HepG2 (cell line): ENCODE measurements around the gene XXYLT1. TPM values are rescaled to one million over a fixed set of nuclear protein-coding genes. Genes with fewer than 3 reads are reported as not detected.

Source experiments
- HNRNPK ChIP-seq: fragments of 200-400 bp; formaldehyde crosslinking; IDR thresholded peaks from 2 replicates; pipeline ENCODE4 v1.6.1; 2018; ENCODE audit warnings: low read length, low read depth, moderate library complexity, mild to moderate bottlenecking; ENCODE audit not compliant: poor library complexity, severe bottlenecking
- KLF9 ChIP-seq: IDR thresholded peaks from 2 replicates; pipeline ENCODE4 v1.6.1; 2016; ENCODE audit warnings: low read depth
- MIXL1 ChIP-seq: IDR thresholded peaks from 2 replicates; pipeline ENCODE4 v1.6.1; 2016
- PHF20 ChIP-seq: sonication (generic); formaldehyde crosslinking; IDR thresholded peaks from 2 replicates; pipeline ENCODE4 v1.5.0; 2020; ENCODE audit warnings: mild to moderate bottlenecking, missing genetic modification reagents
- RNF2 ChIP-seq: fragments of 450-650 bp; conservative IDR thresholded peaks from 2 replicates; pipeline ENCODE4 v1.6.1; 2016; ENCODE audit warnings: low read depth
- SNAPC4 ChIP-seq: sonication (generic); formaldehyde crosslinking; IDR thresholded peaks from 2 replicates; pipeline ENCODE4 v1.4.0; 2020; ENCODE audit warnings: mild to moderate bottlenecking, missing genetic modification reagents
- SP5 ChIP-seq: IDR thresholded peaks from 2 replicates; pipeline ENCODE4 v1.6.1; 2016; ENCODE audit warnings: low read depth, borderline replicate concordance
- STAG1 ChIP-seq: sonication (generic); formaldehyde crosslinking; IDR thresholded peaks from 2 replicates; pipeline ENCODE4 v1.4.0; 2020; ENCODE audit warnings: missing genetic modification reagents
- ZNF256 ChIP-seq: sonication (generic); formaldehyde crosslinking; conservative IDR thresholded peaks from 2 replicates; pipeline ENCODE4 v1.4.0; 2020; ENCODE audit warnings: missing genetic modification reagents
- ZNF451 ChIP-seq: sonication (generic); formaldehyde crosslinking; IDR thresholded peaks from 2 replicates; pipeline ENCODE4 v1.5.0; 2020; ENCODE audit warnings: mild to moderate bottlenecking, missing genetic modification reagents
- ZNF597 ChIP-seq: sonication (generic); formaldehyde crosslinking; IDR thresholded peaks from 2 replicates; pipeline ENCODE4 v1.5.0; 2020; ENCODE audit warnings: missing genetic modification reagents
- ZNF770 ChIP-seq: sonication (generic); formaldehyde crosslinking; IDR thresholded peaks from 2 replicates; pipeline ENCODE4 v1.5.0; 2020; ENCODE audit warnings: mild to moderate bottlenecking, missing genetic modification reagents
- ZNF772 ChIP-seq: sonication (generic); formaldehyde crosslinking; IDR thresholded peaks from 2 replicates; pipeline ENCODE4 v1.5.0; 2020; ENCODE audit warnings: mild to moderate bottlenecking, missing genetic modification reagents
- ZNF776 ChIP-seq: sonication (generic); formaldehyde crosslinking; IDR thresholded peaks from 2 replicates; pipeline ENCODE4 v1.4.0; 2020; ENCODE audit warnings: mild to moderate bottlenecking, missing genetic modification reagents
- ZNF841 ChIP-seq: sonication (generic); formaldehyde crosslinking; IDR thresholded peaks from 2 replicates; pipeline ENCODE4 v1.8.1; 2023; ENCODE audit warnings: missing genetic modification reagents, borderline replicate concordance
- ZNF883 ChIP-seq: sonication (generic); formaldehyde crosslinking; IDR thresholded peaks from 2 replicates; pipeline ENCODE4 v1.5.1; 2020; ENCODE audit warnings: mild to moderate bottlenecking, missing genetic modification reagents; ENCODE audit errors: not compliant biosample characterization
- polyA plus RNA-seq, 8 experiments: library from polyadenylated mRNA; depleted of rRNA in 3 of 8; stranded (reverse) in 7 of 8; unstranded in 1 of 8; fragments of >200 nt; fragmentation: Illumina TruSeq in 4 of 8; extraction: Trizol in 4 of 8; gene quantifications; 2 replicates each; pipeline versions ENCODE4 v1.2.1 to v1.2.3, GENCODE V29; 2011 to 2016; ENCODE audit warnings: low read depth in 4 of 8, missing spikeins in 1 of 8, mixed read lengths in 1 of 8; ENCODE audit not compliant: insufficient read depth in 1 of 8
- total RNA-seq, 5 experiments: library from RNA; depleted of rRNA; stranded (reverse); fragments of >200 nt; fragmentation: Illumina TruSeq; extraction: Trizol; gene quantifications; 2 replicates each; pipeline ENCODE4 v1.2.3, GENCODE V29; 2016; ENCODE audit warnings: low read depth in 1 of 5
- TF ChIP-seq, protein P1 (sequence below): IDR thresholded peaks from 2 replicates; pipeline ENCODE4 v1.6.1; 2016; ENCODE audit warnings: missing compliant biosample characterization, missing genetic modification reagents, borderline replicate concordance
- TF ChIP-seq, protein P2 (sequence below): sonication (generic); formaldehyde crosslinking; IDR thresholded peaks from 2 replicates; pipeline ENCODE4 v1.8.1; 2023; ENCODE audit warnings: mild to moderate bottlenecking, moderate library complexity, missing genetic modification reagents

Gene XXYLT1
- total and polyA plus RNA-seq, 2 of the 13 experiments (the other 11 are each of a cell fraction or from before 2014, with no cell fraction given) = 17.7 to 19.0 TPM

DNA sequence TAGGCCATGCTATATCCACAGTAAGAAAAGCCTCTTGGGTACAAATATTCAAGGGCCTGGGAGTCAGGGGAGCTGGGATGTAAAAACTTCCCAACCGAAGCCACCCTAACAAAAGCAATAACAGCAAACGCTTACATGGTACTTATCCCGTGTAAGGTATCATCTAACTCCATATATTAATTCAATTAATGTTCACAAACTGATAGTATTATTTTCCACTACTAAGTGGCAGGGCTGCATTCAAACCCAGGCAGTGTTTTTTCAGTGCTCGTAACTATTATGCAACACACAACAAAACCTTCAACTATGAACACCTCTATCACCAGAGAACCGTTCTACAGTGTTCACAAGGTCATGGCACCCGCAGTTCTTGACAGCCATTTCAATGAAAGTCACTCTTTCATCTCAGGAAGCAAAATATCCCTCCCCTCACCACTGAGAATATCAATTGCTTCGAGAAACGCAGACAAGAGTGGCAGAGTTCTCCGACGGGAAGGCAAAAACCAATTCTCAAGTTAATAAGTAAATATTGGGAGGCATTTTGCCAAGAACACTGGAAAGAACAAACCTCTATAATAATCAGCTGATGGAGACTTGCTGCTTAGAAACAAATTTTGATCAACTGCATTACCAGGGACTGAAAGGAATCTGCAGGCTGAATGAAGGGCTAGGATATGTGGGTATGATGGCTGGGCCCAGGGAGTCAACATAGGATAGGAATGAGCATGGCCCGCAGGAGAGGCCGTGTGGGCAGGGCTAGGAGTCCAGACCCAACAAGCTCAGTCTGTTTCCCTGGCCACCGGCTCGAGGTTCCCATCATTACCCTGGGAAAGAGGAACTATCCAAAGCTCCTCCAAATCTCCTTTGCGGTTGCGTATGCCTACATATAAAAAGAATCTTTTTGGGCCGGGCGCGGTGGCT is 72.3 kb downstream of the XXYLT1 start (continued):
- TF ChIP-seq PHF20 (CRISPR knock-in tag) (no peak), ZNF776 (CRISPR knock-in tag) (no peak), HNRNPK (no peak), ZNF772 (CRISPR knock-in tag) (peak; percentile 68; the same call in 1 of the 2 replicates), ZNF883 (CRISPR knock-in tag) (no peak), ZNF770 (CRISPR knock-in tag) (0 out of 2 replicates have a peak, but pooled peaks have one; percentile 11), MIXL1 (CRISPR knock-in tag) (peak; percentile 16; the same call in 1 of the 2 replicates), ZNF256 (CRISPR knock-in tag) (no peak), STAG1 (CRISPR knock-in tag) (no peak; the same call in 1 of the 2 replicates), ZNF841 (CRISPR knock-in tag) (0 out of 2 replicates have a peak, but pooled peaks have one; percentile 51), ZNF451 (CRISPR knock-in tag) (no peak), KLF9 (no peak), ZNF597 (CRISPR knock-in tag) (no peak), SNAPC4 (CRISPR knock-in tag) (0 out of 2 replicates have a peak, but pooled peaks have one; percentile 54), SP5 (CRISPR knock-in tag) (peak; percentile 83), RNF2 (no peak)
- TF ChIP-seq, protein P1, sequence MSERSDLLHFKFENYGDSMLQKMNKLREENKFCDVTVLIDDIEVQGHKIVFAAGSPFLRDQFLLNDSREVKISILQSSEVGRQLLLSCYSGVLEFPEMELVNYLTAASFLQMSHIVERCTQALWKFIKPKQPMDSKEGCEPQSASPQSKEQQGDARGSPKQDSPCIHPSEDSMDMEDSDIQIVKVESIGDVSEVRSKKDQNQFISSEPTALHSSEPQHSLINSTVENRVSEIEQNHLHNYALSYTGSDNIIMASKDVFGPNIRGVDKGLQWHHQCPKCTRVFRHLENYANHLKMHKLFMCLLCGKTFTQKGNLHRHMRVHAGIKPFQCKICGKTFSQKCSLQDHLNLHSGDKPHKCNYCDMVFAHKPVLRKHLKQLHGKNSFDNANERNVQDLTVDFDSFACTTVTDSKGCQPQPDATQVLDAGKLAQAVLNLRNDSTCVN (CRISPR knock-in tag) = no peak
- TF ChIP-seq, protein P2, sequence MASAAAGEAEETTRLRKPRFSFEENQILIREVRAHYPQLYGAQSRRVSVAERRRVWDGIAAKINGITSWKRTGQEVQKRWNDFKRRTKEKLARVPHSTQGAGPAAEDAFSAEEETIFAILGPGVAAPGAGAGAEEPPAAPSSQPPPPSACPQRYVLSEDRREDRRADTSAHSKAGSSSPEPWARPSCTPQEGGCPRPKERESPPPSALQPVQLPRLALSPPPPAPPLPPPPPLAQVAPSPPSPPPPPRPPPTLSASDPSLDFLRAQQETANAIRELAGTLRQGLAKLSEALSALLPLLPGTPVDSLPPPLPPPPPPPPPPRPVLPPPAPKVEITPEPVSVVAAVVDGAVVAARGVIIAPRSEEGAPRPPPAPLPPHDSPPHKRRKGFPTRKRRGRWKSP (CRISPR knock-in tag) = no peak
